Chondrocyte (in vitro differentiated cells): Measurements from ENCODE around the gene LPP. TPM values are rescaled to one million over a fixed set of nuclear protein-coding genes. Genes with fewer than 3 reads are reported as not detected.

Experiments used
- DNase-seq: peaks from one replicate; pipeline ENCODE4 v3.0.0; 2021; ENCODE audit warnings: mixed read lengths, low spot score
- H3K27ac Mint-ChIP-seq: one replicate; pipeline ENCODE4 v1.8.0; 2021; ENCODE audit warnings: mild to moderate bottlenecking, moderate library complexity, mixed read lengths; ENCODE audit not compliant: unreplicated experiment
- H3K27me3 Mint-ChIP-seq: 2 replicates; pipeline ENCODE4 v1.8.0; 2021; ENCODE audit warnings: low read depth, mixed read lengths
- H3K36me3 Mint-ChIP-seq: 2 replicates; pipeline ENCODE4 v1.8.0; 2021; ENCODE audit warnings: low read depth, mixed read lengths
- H3K4me1 Mint-ChIP-seq: 2 replicates; pipeline ENCODE4 v1.8.0; 2021; ENCODE audit warnings: low read depth, mild to moderate bottlenecking, mixed read lengths
- H3K4me3 Mint-ChIP-seq: one replicate; pipeline ENCODE4 v1.8.0; 2021; ENCODE audit warnings: mild to moderate bottlenecking, moderate library complexity, mixed read lengths; ENCODE audit not compliant: unreplicated experiment
- H3K9me3 Mint-ChIP-seq: 2 replicates; pipeline ENCODE4 v1.8.0; 2021; ENCODE audit warnings: low read depth, mixed read lengths
- total RNA-seq: library from RNA; stranded (reverse); gene quantifications from 3 replicates; pipeline ENCODE4 v1.2.1, GENCODE V29; 2021
- TF ChIP-seq, protein P1 (sequence below): fragments of 200-600 bp; sonication (generic); IDR thresholded peaks from 2 replicates; pipeline ENCODE4 v1.5.0; 2021; ENCODE audit warnings: antibody characterized with exemption, mild to moderate bottlenecking, moderate library complexity

Gene LPP
- total RNA-seq, 1 donor from 2014 or later, result 295 TPM

DNA sequence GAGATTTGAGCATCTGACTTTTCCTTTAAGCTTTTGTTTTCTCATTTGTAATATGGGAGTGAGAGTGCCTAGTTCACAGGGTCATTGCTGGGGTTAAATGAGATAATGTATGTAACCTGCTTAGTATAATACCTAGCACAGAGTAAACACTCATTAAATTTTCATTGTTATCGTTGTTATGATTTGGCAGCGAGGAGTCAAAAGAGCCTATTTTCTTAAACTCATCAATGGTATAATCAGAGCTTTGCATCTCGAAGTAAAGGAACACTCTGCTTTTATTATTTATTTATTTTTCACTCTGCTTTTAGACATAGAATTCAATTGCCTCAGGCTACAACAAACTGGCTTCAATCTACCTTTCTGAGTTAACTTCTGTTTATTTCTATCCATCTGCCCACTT, 52.8 kb downstream of the LPP start:
- TF ChIP-seq, protein P1, sequence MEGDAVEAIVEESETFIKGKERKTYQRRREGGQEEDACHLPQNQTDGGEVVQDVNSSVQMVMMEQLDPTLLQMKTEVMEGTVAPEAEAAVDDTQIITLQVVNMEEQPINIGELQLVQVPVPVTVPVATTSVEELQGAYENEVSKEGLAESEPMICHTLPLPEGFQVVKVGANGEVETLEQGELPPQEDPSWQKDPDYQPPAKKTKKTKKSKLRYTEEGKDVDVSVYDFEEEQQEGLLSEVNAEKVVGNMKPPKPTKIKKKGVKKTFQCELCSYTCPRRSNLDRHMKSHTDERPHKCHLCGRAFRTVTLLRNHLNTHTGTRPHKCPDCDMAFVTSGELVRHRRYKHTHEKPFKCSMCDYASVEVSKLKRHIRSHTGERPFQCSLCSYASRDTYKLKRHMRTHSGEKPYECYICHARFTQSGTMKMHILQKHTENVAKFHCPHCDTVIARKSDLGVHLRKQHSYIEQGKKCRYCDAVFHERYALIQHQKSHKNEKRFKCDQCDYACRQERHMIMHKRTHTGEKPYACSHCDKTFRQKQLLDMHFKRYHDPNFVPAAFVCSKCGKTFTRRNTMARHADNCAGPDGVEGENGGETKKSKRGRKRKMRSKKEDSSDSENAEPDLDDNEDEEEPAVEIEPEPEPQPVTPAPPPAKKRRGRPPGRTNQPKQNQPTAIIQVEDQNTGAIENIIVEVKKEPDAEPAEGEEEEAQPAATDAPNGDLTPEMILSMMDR, result no peak
- H3K4me1 Mint-ChIP-seq, result peaks cover 63% of the 10 kb centered on the region
- H3K36me3 Mint-ChIP-seq, result peaks cover 11% of the 10 kb centered on the region
- H3K27ac Mint-ChIP-seq, result peak overlapping the region; percentile 32
- no peaks in the 10 kb centered on the region for H3K9me3 Mint-ChIP-seq
- H3K4me3 Mint-ChIP-seq, result no peak overlapping the region
- H3K27me3 Mint-ChIP-seq, result no peaks in the 10 kb centered on the region
- no peak for DNase-seq

GRCh38 chr3:188207941-188208515, 54.1 kb downstream of the LPP start:
- no peaks in the 10 kb centered on the region for H3K9me3 Mint-ChIP-seq
- H3K4me3 Mint-ChIP-seq, result no peak overlapping the region
- peak overlapping the region; percentile 87 for H3K27ac Mint-ChIP-seq
- TF ChIP-seq, protein P1, result no peak
- H3K36me3 Mint-ChIP-seq, result peaks cover 11% of the 10 kb centered on the region
- no peaks in the 10 kb centered on the region for H3K27me3 Mint-ChIP-seq
- DNase-seq, result no peak
- peaks cover 71% of the 10 kb centered on the region for H3K4me1 Mint-ChIP-seq

GRCh38 chr3:188208516-188208981, 54.6 kb downstream of the LPP start:
- Mint-ChIP-seq H3K27me3 (no peaks in the 10 kb centered on the region), H3K9me3 (no peaks in the 10 kb centered on the region), H3K36me3 (peaks cover 11% of the 10 kb centered on the region), H3K27ac (peak overlapping the region; percentile 87), H3K4me1 (peaks cover 77% of the 10 kb centered on the region), H3K4me3 (no peak overlapping the region)
- TF ChIP-seq, protein P1, result no peak
- no peak for DNase-seq

DNA sequence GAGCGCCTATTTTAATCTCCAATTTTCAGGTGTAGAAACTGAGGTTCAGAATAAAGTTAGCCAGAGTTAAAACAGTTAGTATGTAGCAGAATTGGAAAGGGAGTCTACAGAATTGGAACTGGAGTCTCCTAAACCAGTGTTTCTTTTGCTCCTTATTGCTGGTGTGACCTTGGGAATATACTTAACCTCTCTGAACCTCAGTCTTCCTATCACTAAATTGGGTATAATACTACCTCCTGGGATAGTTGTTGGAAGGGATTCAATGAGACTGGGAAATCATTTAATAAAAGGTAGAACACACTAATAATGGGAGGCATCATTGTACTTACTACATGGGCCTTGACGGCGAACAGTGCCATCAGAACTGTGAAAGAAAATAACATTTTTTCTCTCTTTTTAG, 55.1 kb downstream of the LPP start:
- peaks cover 79% of the 10 kb centered on the region for H3K4me1 Mint-ChIP-seq
- DNase-seq, result no peak
- no peaks in the 10 kb centered on the region for H3K9me3 Mint-ChIP-seq
- H3K36me3 Mint-ChIP-seq, result peaks cover 11% of the 10 kb centered on the region
- TF ChIP-seq, protein P1, result no peak
- no peaks in the 10 kb centered on the region for H3K27me3 Mint-ChIP-seq
- H3K4me3 Mint-ChIP-seq, result no peak overlapping the region
- peak overlapping the region; percentile 87 for H3K27ac Mint-ChIP-seq

GRCh38 chr3:188209740-188210139, 55.8 kb downstream of the LPP start:
- peaks cover 79% of the 10 kb centered on the region for H3K4me1 Mint-ChIP-seq

More at GRCh38 chr3:188209740-188210139, 55.8 kb downstream of the LPP start:
- Mint-ChIP-seq H3K4me3 (no peak overlapping the region), H3K9me3 (no peaks in the 10 kb centered on the region), H3K27ac (peak overlapping the region; percentile 87), H3K27me3 (no peaks in the 10 kb centered on the region), H3K36me3 (peaks cover 15% of the 10 kb centered on the region)
- no peak for DNase-seq
- TF ChIP-seq, protein P1, result no peak
